ENCODE data around the gene PDE5A.
A peak's percentile ranks its signal among the peaks of the same experiment; 100 is the strongest.

Gene PDE5A

GRCh38 chr4:119627267-119628255, 1.0 kb downstream of the PDE5A start (continued):
- TF ChIP-seq, protein P1, sequence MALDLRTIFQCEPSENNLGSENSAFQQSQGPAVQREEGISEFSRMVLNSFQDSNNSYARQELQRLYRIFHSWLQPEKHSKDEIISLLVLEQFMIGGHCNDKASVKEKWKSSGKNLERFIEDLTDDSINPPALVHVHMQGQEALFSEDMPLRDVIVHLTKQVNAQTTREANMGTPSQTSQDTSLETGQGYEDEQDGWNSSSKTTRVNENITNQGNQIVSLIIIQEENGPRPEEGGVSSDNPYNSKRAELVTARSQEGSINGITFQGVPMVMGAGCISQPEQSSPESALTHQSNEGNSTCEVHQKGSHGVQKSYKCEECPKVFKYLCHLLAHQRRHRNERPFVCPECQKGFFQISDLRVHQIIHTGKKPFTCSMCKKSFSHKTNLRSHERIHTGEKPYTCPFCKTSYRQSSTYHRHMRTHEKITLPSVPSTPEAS (tag by site-specific recombination; IDR thresholded peaks at IDR 0.05) = no peak
- TF ChIP-seq ZNF366 (tag by site-specific recombination; conservative IDR thresholded peaks at IDR 0.05) (peak; percentile 41; the same call in 1 of the 2 replicates), GLIS2 (tag by site-specific recombination; IDR thresholded peaks at IDR 0.05) (peak; percentile 92), BCL6B (tag by site-specific recombination; IDR thresholded peaks at IDR 0.05) (no peak)

GRCh38 chr4:119626943-119627266, 1.7 kb downstream of the PDE5A start:
- no peak for TF ChIP-seq ZNF169 (tag by site-specific recombination; IDR thresholded peaks at IDR 0.05)
- no peak for TF ChIP-seq ZNF777 (tag by site-specific recombination; IDR thresholded peaks at IDR 0.05; ENCODE audit: borderline replicate concordance)
- peak; percentile 65; the same call in 1 of the 2 replicates for TF ChIP-seq ZFHX2 (tag by site-specific recombination; conservative IDR thresholded peaks at IDR 0.05)
- TF ChIP-seq KLF16 (tag by site-specific recombination; IDR thresholded peaks at IDR 0.05) = no peak
- TF ChIP-seq RBAK (tag by site-specific recombination; IDR thresholded peaks at IDR 0.05) = no peak
- TF ChIP-seq, protein P2, sequence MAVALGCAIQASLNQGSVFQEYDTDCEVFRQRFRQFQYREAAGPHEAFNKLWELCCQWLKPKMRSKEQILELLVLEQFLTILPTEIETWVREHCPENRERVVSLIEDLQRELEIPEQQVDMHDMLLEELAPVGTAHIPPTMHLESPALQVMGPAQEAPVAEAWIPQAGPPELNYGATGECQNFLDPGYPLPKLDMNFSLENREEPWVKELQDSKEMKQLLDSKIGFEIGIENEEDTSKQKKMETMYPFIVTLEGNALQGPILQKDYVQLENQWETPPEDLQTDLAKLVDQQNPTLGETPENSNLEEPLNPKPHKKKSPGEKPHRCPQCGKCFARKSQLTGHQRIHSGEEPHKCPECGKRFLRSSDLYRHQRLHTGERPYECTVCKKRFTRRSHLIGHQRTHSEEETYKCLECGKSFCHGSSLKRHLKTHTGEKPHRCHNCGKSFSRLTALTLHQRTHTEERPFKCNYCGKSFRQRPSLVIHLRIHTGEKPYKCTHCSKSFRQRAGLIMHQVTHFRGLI (tag by site-specific recombination; IDR thresholded peaks at IDR 0.05) = no peak
- TF ChIP-seq ZNF302 (tag by site-specific recombination; IDR thresholded peaks at IDR 0.05; ENCODE audit: low read depth) = no peak
- TF ChIP-seq, protein P3, sequence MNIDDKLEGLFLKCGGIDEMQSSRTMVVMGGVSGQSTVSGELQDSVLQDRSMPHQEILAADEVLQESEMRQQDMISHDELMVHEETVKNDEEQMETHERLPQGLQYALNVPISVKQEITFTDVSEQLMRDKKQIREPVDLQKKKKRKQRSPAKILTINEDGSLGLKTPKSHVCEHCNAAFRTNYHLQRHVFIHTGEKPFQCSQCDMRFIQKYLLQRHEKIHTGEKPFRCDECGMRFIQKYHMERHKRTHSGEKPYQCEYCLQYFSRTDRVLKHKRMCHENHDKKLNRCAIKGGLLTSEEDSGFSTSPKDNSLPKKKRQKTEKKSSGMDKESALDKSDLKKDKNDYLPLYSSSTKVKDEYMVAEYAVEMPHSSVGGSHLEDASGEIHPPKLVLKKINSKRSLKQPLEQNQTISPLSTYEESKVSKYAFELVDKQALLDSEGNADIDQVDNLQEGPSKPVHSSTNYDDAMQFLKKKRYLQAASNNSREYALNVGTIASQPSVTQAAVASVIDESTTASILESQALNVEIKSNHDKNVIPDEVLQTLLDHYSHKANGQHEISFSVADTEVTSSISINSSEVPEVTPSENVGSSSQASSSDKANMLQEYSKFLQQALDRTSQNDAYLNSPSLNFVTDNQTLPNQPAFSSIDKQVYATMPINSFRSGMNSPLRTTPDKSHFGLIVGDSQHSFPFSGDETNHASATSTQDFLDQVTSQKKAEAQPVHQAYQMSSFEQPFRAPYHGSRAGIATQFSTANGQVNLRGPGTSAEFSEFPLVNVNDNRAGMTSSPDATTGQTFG (tag by site-specific recombination; IDR thresholded peaks at IDR 0.05; ENCODE audit: borderline replicate concordance) = no peak
- no peak for TF ChIP-seq BCL11A (tag by site-specific recombination; IDR thresholded peaks at IDR 0.05; ENCODE audit: low read depth)
- no peak for TF ChIP-seq ZNF391 (tag by site-specific recombination; IDR thresholded peaks at IDR 0.05; ENCODE audit: borderline replicate concordance, low read depth)
- TF ChIP-seq ZEB2 (tag by site-specific recombination; IDR thresholded peaks at IDR 0.05) = 0 out of 2 replicates have a peak, but pooled peaks have one; percentile 21
- Histone ChIP-seq H3K4me3 (ENCODE audit: low read depth, low read length) (peak overlapping the region; percentile 80), H3K27ac (ENCODE audit: extremely low read depth, low read depth, low read length) (peak overlapping the region; percentile 93; the same call in 1 of the 2 replicates), H3K4me1 (ENCODE audit: control insufficient read depth, insufficient read depth, low read length) (peaks cover 5% of the 10 kb centered on the region; the same call in 1 of the 2 replicates), H3K9me3 (ENCODE audit: control insufficient read depth, insufficient read depth, low read depth, low read length) (no peaks in the 10 kb centered on the region), H3K36me3 (ENCODE audit: control insufficient read depth in 2 of 2, insufficient read depth in 1 of 2, low read length in 2 of 2) (no peaks in the 10 kb centered on the region)
- CTCF ChIA-PET = interaction anchor here (0.6 to 3.1 kb wide), 11 partner anchors 11 to 525 kb away, joined by 3 to 18 read pairs (median 3); partner anchors contain the start of gene MAD2L1
- POLR2A ChIA-PET = interaction anchor here (0.8 to 2.5 kb wide), 3 partner anchors 103 to 108 kb away, joined by 4 to 22 read pairs (median 6); no protein-coding TSS in a partner anchor

Measured in HEK293 (cell line).